ENCODE measurements around the gene ACVR1C. TPM values are rescaled to one million over a fixed set of nuclear protein-coding genes. Genes with fewer than 3 reads are reported as not detected.
"Not testable (repeated sequence)": the region's sequence is repeated elsewhere in the genome, so short reads cannot be mapped to it uniquely, and the experiment has no call there.

Gene ACVR1C
- total RNA-seq, 1 donor = 0.43 TPM

DNA sequence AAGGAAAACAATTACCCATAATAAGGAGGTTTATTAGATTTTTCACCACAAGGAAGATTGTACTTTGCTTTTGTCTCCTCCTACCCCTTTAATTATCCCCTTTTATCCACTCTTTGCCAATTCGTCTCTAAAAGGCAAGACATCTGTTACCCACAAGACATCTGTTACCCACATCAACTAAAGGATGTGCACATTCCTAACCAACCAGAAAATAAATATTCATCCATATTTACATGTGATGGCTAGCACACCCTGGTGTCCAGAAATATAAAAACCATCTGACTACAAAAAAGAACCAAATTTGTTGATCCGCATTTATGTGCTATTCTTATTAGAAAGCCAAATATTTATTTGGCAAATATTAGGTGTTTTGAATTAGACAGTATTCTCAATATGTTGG is 35.7 kb downstream of the ACVR1C start:
- no peak overlapping the region for H3K4me3 ChIP-seq (ENCODE audit: low read depth, low read length)
- DNase-seq (ENCODE audit: low read depth) = peak; percentile 20
- TF ChIP-seq, protein P1, sequence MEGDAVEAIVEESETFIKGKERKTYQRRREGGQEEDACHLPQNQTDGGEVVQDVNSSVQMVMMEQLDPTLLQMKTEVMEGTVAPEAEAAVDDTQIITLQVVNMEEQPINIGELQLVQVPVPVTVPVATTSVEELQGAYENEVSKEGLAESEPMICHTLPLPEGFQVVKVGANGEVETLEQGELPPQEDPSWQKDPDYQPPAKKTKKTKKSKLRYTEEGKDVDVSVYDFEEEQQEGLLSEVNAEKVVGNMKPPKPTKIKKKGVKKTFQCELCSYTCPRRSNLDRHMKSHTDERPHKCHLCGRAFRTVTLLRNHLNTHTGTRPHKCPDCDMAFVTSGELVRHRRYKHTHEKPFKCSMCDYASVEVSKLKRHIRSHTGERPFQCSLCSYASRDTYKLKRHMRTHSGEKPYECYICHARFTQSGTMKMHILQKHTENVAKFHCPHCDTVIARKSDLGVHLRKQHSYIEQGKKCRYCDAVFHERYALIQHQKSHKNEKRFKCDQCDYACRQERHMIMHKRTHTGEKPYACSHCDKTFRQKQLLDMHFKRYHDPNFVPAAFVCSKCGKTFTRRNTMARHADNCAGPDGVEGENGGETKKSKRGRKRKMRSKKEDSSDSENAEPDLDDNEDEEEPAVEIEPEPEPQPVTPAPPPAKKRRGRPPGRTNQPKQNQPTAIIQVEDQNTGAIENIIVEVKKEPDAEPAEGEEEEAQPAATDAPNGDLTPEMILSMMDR (IDR thresholded peaks at IDR 0.05; ENCODE audit: insufficient read depth, low read depth, low read length) = peak; percentile 15

- H3K4me3 ChIP-seq (ENCODE audit: low read depth, low read length) = no peak overlapping the region
- no peak for DNase-seq (ENCODE audit: low read depth)
Measured at GRCh38 chr2:157592374-157592773, 36.3 kb downstream of the ACVR1C start.

DNA sequence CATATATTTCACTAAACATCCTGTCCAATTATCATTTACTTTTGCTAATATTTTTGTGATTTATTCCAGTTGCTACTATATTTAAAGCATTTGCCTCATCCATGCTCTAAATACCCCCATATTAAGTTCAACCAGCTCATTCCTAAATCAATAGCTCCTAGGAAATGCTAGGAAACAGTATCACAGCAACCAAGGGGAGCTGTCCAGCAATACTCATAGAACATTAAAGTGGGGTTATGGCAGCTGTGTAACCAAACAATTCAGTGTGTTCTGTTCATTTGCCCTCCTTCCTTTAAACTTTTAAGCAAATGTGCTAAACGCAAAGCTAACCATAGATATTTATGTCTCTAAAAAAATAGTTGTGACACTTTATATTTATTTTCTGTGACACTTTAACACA is 41.1 kb downstream of the ACVR1C start:
- DNase-seq (ENCODE audit: low read depth) = no peak
- TF ChIP-seq, protein P1 (IDR thresholded peaks at IDR 0.05; ENCODE audit: insufficient read depth, low read depth, low read length) = no peak
- no peak overlapping the region for H3K4me3 ChIP-seq (ENCODE audit: low read depth, low read length)

More at GRCh38 chr2:157592374-157592773, 36.3 kb downstream of the ACVR1C start:
- TF ChIP-seq, protein P1 (IDR thresholded peaks at IDR 0.05; ENCODE audit: insufficient read depth, low read depth, low read length) = no peak

DNA sequence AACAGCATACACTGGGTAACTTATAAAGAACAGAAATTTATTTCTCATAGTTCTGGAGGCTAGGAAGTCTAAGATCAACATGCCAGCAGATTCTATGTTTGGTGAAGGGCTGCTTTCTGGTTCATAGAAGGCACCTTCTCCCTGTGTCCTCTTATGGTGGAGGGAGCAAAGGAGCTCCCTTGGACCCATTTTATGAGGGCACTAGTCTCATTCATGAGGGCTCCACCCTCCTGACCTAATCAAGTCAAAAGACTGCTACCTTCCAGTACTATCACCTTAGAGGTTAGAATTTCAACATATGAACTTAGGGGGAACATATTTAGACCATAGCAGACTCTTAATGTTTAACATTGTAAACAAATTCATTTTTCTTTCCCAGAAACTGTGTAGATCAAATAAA is 54.5 kb downstream of the ACVR1C start:
- TF ChIP-seq, protein P1 (IDR thresholded peaks at IDR 0.05; ENCODE audit: insufficient read depth, low read depth, low read length) = no peak
- no peak overlapping the region for H3K4me3 ChIP-seq (ENCODE audit: low read depth, low read length)
- no peak for DNase-seq (ENCODE audit: low read depth)

DNA sequence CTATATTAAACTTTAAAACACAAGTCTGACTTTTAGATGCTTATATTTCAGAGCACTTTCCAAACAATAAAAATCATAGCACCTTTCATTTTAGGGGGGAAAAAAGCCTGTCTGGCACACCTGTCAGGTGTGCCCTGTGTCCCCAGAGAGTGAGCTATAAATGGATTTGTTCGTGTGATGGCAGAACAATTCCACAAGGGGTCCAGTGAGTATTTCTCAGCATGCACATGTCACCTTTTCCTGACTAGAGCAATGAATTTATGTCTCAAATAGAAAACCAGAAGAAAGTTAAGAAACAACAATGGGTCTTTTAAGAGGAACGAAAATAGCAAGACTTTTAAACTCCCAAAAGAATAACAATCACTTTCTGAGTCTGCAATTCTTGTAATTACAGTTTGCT is 55.9 kb downstream of the ACVR1C start:
- TF ChIP-seq, protein P1 (IDR thresholded peaks at IDR 0.05; ENCODE audit: insufficient read depth, low read depth, low read length) = peak; percentile 16
- H3K4me3 ChIP-seq (ENCODE audit: low read depth, low read length) = no peak overlapping the region
- no peak for DNase-seq (ENCODE audit: low read depth)

- not testable (repeated sequence) for DNase-seq (ENCODE audit: low read depth); H3K4me3 ChIP-seq (ENCODE audit: low read depth, low read length)
Measured at GRCh38 chr2:157566623-157567022, 62.0 kb downstream of the ACVR1C start.

DNA sequence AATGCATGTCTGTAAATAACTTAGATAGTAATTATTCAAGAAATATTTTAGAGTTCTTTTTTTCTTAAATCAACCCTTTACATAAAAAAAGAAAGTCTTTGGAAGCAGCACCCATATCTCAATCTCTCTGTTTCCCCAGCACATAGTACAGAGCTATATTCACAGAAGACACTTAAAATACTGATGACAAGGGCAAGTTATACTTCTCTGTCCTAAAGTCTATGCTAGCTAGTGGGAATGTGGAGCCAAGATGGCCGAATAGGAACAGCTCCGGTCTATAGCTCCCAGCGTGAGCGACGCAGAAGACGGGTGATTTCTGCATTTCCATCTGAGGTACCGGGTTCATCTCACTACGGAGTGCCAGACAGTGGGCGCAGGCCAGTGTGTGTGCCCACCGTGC is 62.6 kb downstream of the ACVR1C start:
- not testable (repeated sequence) for H3K4me3 ChIP-seq (ENCODE audit: low read depth, low read length); DNase-seq (ENCODE audit: low read depth)

- H3K4me3 ChIP-seq (ENCODE audit: low read depth, low read length) = no peak overlapping the region
- no peak for DNase-seq (ENCODE audit: low read depth)
- TF ChIP-seq, protein P1 (IDR thresholded peaks at IDR 0.05; ENCODE audit: insufficient read depth, low read depth, low read length) = no peak
Measured at GRCh38 chr2:157565550-157565949, 63.1 kb downstream of the ACVR1C start.

All from fibroblast of villous mesenchyme (primary cell).